Ovary (tissue), 9 donors: ENCODE measurements around the gene SLC29A1. TPM values are rescaled to one million over a fixed set of nuclear protein-coding genes. Genes with fewer than 3 reads are reported as not detected.
A peak's percentile ranks its signal among the peaks of the same experiment; 100 is the strongest.

ENCODE experiments used
- DNase-seq, 5 donors: peaks; one replicate each; pipeline ENCODE4 v3.0.0-alpha.2; 2019 to 2020
- H3K27ac ChIP-seq, 2 donors: fragments of 200-600 bp; one replicate each; pipeline versions ENCODE4 v1.5.1 to v1.8.0; 2019 to 2022
- H3K27me3 ChIP-seq: fragments of 200-600 bp; one replicate; pipeline ENCODE4 v1.8.0; 2022
- H3K36me3 ChIP-seq: fragments of 200-600 bp; sonication (generic); one replicate; pipeline ENCODE4 v1.5.1; 2019
- H3K4me1 ChIP-seq: one replicate; pipeline ENCODE4 v1.8.1; 2013; ENCODE audit warnings: mild to moderate bottlenecking, moderate library complexity; ENCODE audit not compliant: insufficient read depth
- H3K4me3 ChIP-seq: fragments of 200-600 bp; sonication (generic); one replicate; pipeline ENCODE4 v1.5.1; 2017
- H3K9me3 ChIP-seq, 2 donors: fragments of 200-600 bp in 1 of 2; sonication (generic) in 1 of 2; one replicate each; pipeline versions ENCODE4 v1.5.1 to v1.8.1; 2013 to 2019; ENCODE audit warnings: mild to moderate bottlenecking in 1 of 2, moderate library complexity in 1 of 2
- EP300 ChIP-seq: sonication (generic); formaldehyde crosslinking; IDR thresholded peaks from one replicate; pipeline ENCODE4 v1.6.1; 2017; ENCODE audit warnings: antibody characterized with exemption
- POLR2A ChIP-seq: fragments of 450-650 bp; IDR thresholded peaks from one replicate; pipeline ENCODE4 v1.6.1; 2017; ENCODE audit warnings: antibody characterized with exemption, mild to moderate bottlenecking, moderate library complexity
- WGBS, 3 donors: extraction: QIAGEN DNeasy Blood & Tissue Kit in 1 of 3; methylation state at CpG; one replicate each; pipeline versions ENCODE4 v1.1.5 to v1.1.7; 2013 to 2017; 5-methylcytosine and 5-hydroxymethylcytosine counted together
- intact Hi-C, 4 donors: fragments of 100-400 bp; cut with DNase I; formaldehyde crosslinking; loops; one replicate each; pipeline versions ENCODE4 v1.11.0 to v1.15.1; 2022 to 2023
- polyA plus RNA-seq, 2 donors: library from polyadenylated mRNA; stranded (reverse); fragments of 200-250 nt in 1 of 2; fragments of 350-450 nt in 1 of 2; fragmentation: Illumina TruSeq in 1 of 2; extraction: RNeasy Lipid Tissue Mini Kit (QIAGEN cat#74804) in 1 of 2; gene quantifications; one replicate each; pipeline ENCODE4 v1.2.3, GENCODE V29; 2013 to 2014
- total RNA-seq, 7 donors: library from RNA; depleted of rRNA in 2 of 7; stranded (reverse); fragments of >200 nt in 2 of 7; fragmentation: NEBNext Ultra II Directional in 3 of 7; extraction: Animal tissue kit (Norgen Biotek cat#: 25700) in 3 of 7; gene quantifications; one replicate each; pipeline versions ENCODE4 v1.1.0 to v1.2.4, GENCODE V29; 2016 to 2023
- TF ChIP-seq, protein P1 (sequence below), 3 donors: fragments of 450-650 bp in 2 of 3; fragments of 200-600 bp in 1 of 3; IDR thresholded peaks; one replicate each; pipeline versions ENCODE4 v1.5.1 to v1.8.0; 2016 to 2022; ENCODE audit warnings: antibody characterized with exemption in 3 of 3, mild to moderate bottlenecking in 1 of 3
- donor health status: DM: no; HTN: no; CAD: no; lungs with moderate emphysema.
- donor health status: DM: no; HTN: no; CAD: no.
- donor health status: Bipolar disorder and iron deficiency.
- donor health status: DM: yes; HTN: yes; CAD: no.
- donor health status: DM: no; HTN: no; CAD: no.
- donor health status: DM: yes; HTN: yes; CAD: no.

The SLC29A1 gene
- total and polyA plus RNA-seq, 9 donors, result 11.2 to 54.0 (median 30.2) TPM

DNA sequence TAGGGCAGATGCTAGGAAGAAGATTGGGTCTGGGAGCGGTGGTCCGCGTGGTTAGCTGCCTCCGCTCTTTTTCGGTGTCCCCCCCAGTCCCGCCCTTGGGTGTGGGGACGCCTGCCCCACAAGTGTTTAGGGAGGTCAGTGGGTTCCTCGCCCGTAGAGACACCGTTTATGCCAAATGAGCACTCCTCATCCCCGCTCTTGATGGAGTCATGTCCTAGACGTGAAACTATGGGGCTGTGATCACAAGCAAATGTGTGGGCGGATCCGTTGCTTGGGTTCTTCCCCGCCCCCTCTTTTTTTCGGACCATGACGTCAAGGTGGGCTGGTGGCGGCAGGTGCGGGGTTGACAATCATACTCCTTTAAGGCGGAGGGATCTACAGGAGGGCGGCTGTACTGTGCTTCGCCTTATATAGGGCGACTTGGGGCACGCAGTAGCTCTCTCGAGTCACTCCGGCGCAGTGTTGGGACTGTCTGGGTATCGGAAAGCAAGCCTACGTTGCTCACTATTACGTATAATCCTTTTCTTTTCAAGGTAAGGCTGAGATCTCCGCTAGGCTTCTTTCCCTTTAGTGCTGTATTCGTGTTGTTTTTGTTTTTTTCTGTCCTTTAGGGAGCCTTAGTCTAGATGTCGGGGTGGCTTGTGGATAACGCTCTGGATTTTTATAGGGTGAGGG lies 23.4 kb downstream of the SLC29A1 start, which contains the start of gene HSP90AB1:
Gene HSP90AB1, plus strand, starts transcription at position 439 of the 675 bp plus-strand sequence. CDS start 1,529 bp downstream, outside the sequence.
- WGBS, 3 donors, result 0% methylated on average over 34 of the region's 34 CpGs
- H3K4me3 ChIP-seq, result peak within 1 kb of the TSS; percentile 86
- peak; percentile 93 to 98 (median 94) for DNase-seq
- H3K4me1 ChIP-seq, result peaks cover 16% of the 10 kb centered on the region
- peaks cover 2% of the 10 kb centered on the region for H3K36me3 ChIP-seq
- TF ChIP-seq EP300, result peak; percentile 30
- TF ChIP-seq, protein P1, sequence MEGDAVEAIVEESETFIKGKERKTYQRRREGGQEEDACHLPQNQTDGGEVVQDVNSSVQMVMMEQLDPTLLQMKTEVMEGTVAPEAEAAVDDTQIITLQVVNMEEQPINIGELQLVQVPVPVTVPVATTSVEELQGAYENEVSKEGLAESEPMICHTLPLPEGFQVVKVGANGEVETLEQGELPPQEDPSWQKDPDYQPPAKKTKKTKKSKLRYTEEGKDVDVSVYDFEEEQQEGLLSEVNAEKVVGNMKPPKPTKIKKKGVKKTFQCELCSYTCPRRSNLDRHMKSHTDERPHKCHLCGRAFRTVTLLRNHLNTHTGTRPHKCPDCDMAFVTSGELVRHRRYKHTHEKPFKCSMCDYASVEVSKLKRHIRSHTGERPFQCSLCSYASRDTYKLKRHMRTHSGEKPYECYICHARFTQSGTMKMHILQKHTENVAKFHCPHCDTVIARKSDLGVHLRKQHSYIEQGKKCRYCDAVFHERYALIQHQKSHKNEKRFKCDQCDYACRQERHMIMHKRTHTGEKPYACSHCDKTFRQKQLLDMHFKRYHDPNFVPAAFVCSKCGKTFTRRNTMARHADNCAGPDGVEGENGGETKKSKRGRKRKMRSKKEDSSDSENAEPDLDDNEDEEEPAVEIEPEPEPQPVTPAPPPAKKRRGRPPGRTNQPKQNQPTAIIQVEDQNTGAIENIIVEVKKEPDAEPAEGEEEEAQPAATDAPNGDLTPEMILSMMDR (IDR thresholded peaks at IDR 0.05), result peak in 1 of 3 donors; percentile 2
- peak; percentile 97 for TF ChIP-seq POLR2A
- intact Hi-C loops, result no loop called here
- H3K27ac ChIP-seq, result peak within 1 kb of the TSS; percentile 95 to 99
- H3K9me3 ChIP-seq, result no peaks in the 10 kb centered on the region
- H3K27me3 ChIP-seq, result no peaks in the 10 kb centered on the region

- no peaks in the 10 kb centered on the region for H3K9me3 ChIP-seq
- TF ChIP-seq EP300 (no peak), POLR2A (peak; percentile 6)
- TF ChIP-seq, protein P1 (IDR thresholded peaks at IDR 0.05), result no peak
- H3K36me3 ChIP-seq, result peaks cover 2% of the 10 kb centered on the region
- peak overlapping the region; percentile 95 to 99 for H3K27ac ChIP-seq
- peak overlapping the region; percentile 86 for H3K4me3 ChIP-seq
- peak; percentile 63 to 79 (median 76) for DNase-seq
- 0% methylated on average over 50 to 52 of the region's 52 CpGs for WGBS, 3 donors
- intact Hi-C loops, result no loop called here
- peaks cover 16% of the 10 kb centered on the region for H3K4me1 ChIP-seq
- no peaks in the 10 kb centered on the region for H3K27me3 ChIP-seq
Measured at GRCh38 chr6:44247338-44248302, 24.2 kb downstream of the SLC29A1 start.

DNA sequence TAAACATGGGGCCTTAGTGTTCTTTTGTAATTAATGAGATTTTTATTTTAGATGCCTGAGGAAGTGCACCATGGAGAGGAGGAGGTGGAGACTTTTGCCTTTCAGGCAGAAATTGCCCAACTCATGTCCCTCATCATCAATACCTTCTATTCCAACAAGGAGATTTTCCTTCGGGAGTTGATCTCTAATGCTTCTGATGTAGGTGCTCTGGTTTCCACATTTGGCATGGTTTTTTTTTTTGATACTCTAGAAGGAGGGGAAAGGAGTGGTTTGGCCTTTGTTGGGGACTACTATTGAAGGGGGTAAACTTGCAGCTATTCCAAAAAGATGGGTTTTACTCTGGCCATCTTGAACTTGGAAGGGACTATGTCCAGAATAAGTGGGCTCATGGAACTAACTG lies 25.2 kb downstream of the SLC29A1 start:
- intact Hi-C loops, result no loop called here
- WGBS, 3 donors, result 0 to 17% (median 0%) methylated on average over 1 of the region's 1 CpG
- Histone ChIP-seq H3K9me3 (no peaks in the 10 kb centered on the region), H3K4me1 (peaks cover 16% of the 10 kb centered on the region), H3K27ac (peak overlapping the region in 1 of 2 donors; percentile 95), H3K36me3 (peaks cover 2% of the 10 kb centered on the region), H3K4me3 (no peak overlapping the region), H3K27me3 (no peaks in the 10 kb centered on the region)
- DNase-seq, result no peak
- no peak for TF ChIP-seq POLR2A
- TF ChIP-seq, protein P1 (IDR thresholded peaks at IDR 0.05), result no peak

- peak in 1 of 5 donors; percentile 19 for DNase-seq
- intact Hi-C loops, result no loop called here
- TF ChIP-seq, protein P1 (IDR thresholded peaks at IDR 0.05), result no peak
- TF ChIP-seq POLR2A, result no peak
- no peak for TF ChIP-seq EP300
- Histone ChIP-seq H3K4me1 (peaks cover 16% of the 10 kb centered on the region), H3K36me3 (peaks cover 2% of the 10 kb centered on the region), H3K4me3 (no peak overlapping the region), H3K27me3 (no peaks in the 10 kb centered on the region), H3K9me3 (no peaks in the 10 kb centered on the region), H3K27ac (no peak overlapping the region)
- WGBS, 3 donors, result 61 to 75% (median 70%) methylated on average over 9 of the region's 9 CpGs
Measured at GRCh38 chr6:44249082-44249748, 25.8 kb downstream of the SLC29A1 start.
